Kidney (tissue), 14 donors: ENCODE results near the gene LIAS. TPM values are rescaled to one million over a fixed set of nuclear protein-coding genes. Genes with fewer than 3 reads are reported as not detected.

Experiments used
- DNase-seq, 5 donors: peaks; one replicate each; pipeline ENCODE4 v3.0.0-alpha.2; 2013 to 2020
- FAIRE-seq: peaks from 2 replicates; lab custom pipeline; 2012; peaks lifted over from hg19 to GRCh38; lab: Jason Lieb, UNC
- H3K27ac ChIP-seq, 2 donors: one replicate each; pipeline ENCODE4 v1.7.0; 2013; ENCODE audit warnings: low read depth in 2 of 2, low read length in 2 of 2, inconsistent platforms in 1 of 2
- H3K27me3 ChIP-seq: one replicate; pipeline ENCODE4 v1.7.1; 2013; ENCODE audit warnings: low read length, inconsistent platforms; ENCODE audit not compliant: control insufficient read depth, insufficient read depth
- H3K36me3 ChIP-seq, 3 donors: one replicate each; pipeline versions ENCODE4 v1.7.0 to v1.7.1; 2013; ENCODE audit warnings: low read length in 3 of 3, control low read depth in 1 of 3, inconsistent platforms in 1 of 3; ENCODE audit not compliant: insufficient read depth in 3 of 3, control insufficient read depth in 2 of 3
- H3K4me1 ChIP-seq, 3 donors: one replicate each; pipeline versions ENCODE4 v1.7.0 to v1.7.1; 2013; ENCODE audit warnings: low read length in 3 of 3, inconsistent platforms in 1 of 3, low read depth in 1 of 3; ENCODE audit not compliant: control insufficient read depth in 2 of 3, insufficient read depth in 2 of 3
- H3K4me3 ChIP-seq, 3 donors: one replicate each; pipeline versions ENCODE4 v1.7.0 to v1.8.1; 2013; ENCODE audit warnings: low read length in 3 of 3, control low read depth in 1 of 3, inconsistent platforms in 1 of 3
- H3K9ac ChIP-seq, 3 donors: one replicate each; pipeline versions ENCODE4 v1.7.0 to v1.7.1; 2013; ENCODE audit warnings: low read length in 3 of 3, control low read depth in 1 of 3, inconsistent platforms in 1 of 3
- H3K9me3 ChIP-seq, 3 donors: one replicate each; pipeline versions ENCODE4 v1.7.0 to v1.7.1; 2013; ENCODE audit warnings: low read length in 3 of 3, control low read depth in 1 of 3, inconsistent platforms in 1 of 3; ENCODE audit not compliant: control insufficient read depth in 2 of 3, insufficient read depth in 1 of 3
- CTCF ChIP-seq: IDR thresholded peaks from 3 replicates; pipeline ENCODE4 v1.5.1; 2012; ENCODE audit warnings: mild to moderate bottlenecking, moderate library complexity, borderline replicate concordance; ENCODE audit not compliant: insufficient read depth; ENCODE audit errors: extremely low read depth
- intact Hi-C: fragments of 100-400 bp; cut with DNase I; formaldehyde crosslinking; loops from one replicate; pipeline ENCODE4 v1.11.1; 2022
- polyA plus RNA-seq: library from polyadenylated mRNA; stranded (reverse); fragments of 350-450 nt; fragmentation: Illumina TruSeq; extraction: RNeasy Lipid Tissue Mini Kit (QIAGEN cat#74804); gene quantifications from one replicate; pipeline ENCODE4 v1.2.3, GENCODE V29; 2014; ENCODE audit warnings: low read depth, low replicate concordance; ENCODE audit not compliant: insufficient read depth
- total RNA-seq: library from RNA; stranded (reverse); fragmentation: NEBNext Ultra II Directional; extraction: Animal tissue kit (Norgen Biotek cat#: 25700); gene quantifications from one replicate; pipeline ENCODE4 v1.2.1, GENCODE V29; 2021
- donor health status: control.
- donor health status: control.
- donor health status: control.
- donor health status: control.
- donor health status: control.
- donor health status: DM: yes; HTN: yes; CAD: no.
- donor health status: Normal renal cell carcinoma (clear cell type).

LIAS gene
- total and polyA plus RNA-seq, 2 donors from 2014 or later = 14.9 to 30.5 TPM

GRCh38 chr4:39427520-39428114, 31.2 kb upstream of the LIAS start:
- Histone ChIP-seq H3K9ac (no peak overlapping the region), H3K36me3 (no peaks in the 10 kb centered on the region), H3K27me3 (no peaks in the 10 kb centered on the region), H3K4me1 (peaks cover 0 to 8% (median 3%) of the 10 kb centered on the region in 3 donors), H3K27ac (no peak overlapping the region), H3K4me3 (no peak overlapping the region), H3K9me3 (no peaks in the 10 kb centered on the region)
- DNase-seq = no peak
- intact Hi-C loops = no loop called here
- no peak for TF ChIP-seq CTCF
- no peak for FAIRE-seq

- TF ChIP-seq CTCF = no peak
- Histone ChIP-seq H3K9ac (no peak overlapping the region), H3K27me3 (no peaks in the 10 kb centered on the region), H3K27ac (no peak overlapping the region), H3K4me3 (no peak overlapping the region), H3K36me3 (no peaks in the 10 kb centered on the region), H3K4me1 (peaks cover 0 to 8% (median 3%) of the 10 kb centered on the region in 3 donors), H3K9me3 (no peaks in the 10 kb centered on the region)
- DNase-seq = peak in 1 of 5 donors; percentile 11
- intact Hi-C loops = no loop called here
- FAIRE-seq = no peak
Observed at GRCh38 chr4:39429476-39430334, 29.2 kb upstream of the LIAS start.

GRCh38 chr4:39433878-39434492, 24.9 kb upstream of the LIAS start:
- no peak overlapping the region for H3K9ac ChIP-seq
- no peak overlapping the region for H3K27ac ChIP-seq
- DNase-seq = no peak
- H3K36me3 ChIP-seq = no peaks in the 10 kb centered on the region
- H3K9me3 ChIP-seq = no peaks in the 10 kb centered on the region
- intact Hi-C loops = no loop called here
- peaks cover 0 to 8% (median 3%) of the 10 kb centered on the region in 3 donors for H3K4me1 ChIP-seq
- H3K4me3 ChIP-seq = no peak overlapping the region
- TF ChIP-seq CTCF = no peak
- H3K27me3 ChIP-seq = no peaks in the 10 kb centered on the region
- FAIRE-seq = no peak
